ENCODE results near the gene NFIA. TPM values are rescaled to one million over a fixed set of nuclear protein-coding genes. Genes with fewer than 3 reads are reported as not detected.

Gene NFIA
- total RNA-seq, 1 experiment from 2014 or later = 20.9 TPM

DNA sequence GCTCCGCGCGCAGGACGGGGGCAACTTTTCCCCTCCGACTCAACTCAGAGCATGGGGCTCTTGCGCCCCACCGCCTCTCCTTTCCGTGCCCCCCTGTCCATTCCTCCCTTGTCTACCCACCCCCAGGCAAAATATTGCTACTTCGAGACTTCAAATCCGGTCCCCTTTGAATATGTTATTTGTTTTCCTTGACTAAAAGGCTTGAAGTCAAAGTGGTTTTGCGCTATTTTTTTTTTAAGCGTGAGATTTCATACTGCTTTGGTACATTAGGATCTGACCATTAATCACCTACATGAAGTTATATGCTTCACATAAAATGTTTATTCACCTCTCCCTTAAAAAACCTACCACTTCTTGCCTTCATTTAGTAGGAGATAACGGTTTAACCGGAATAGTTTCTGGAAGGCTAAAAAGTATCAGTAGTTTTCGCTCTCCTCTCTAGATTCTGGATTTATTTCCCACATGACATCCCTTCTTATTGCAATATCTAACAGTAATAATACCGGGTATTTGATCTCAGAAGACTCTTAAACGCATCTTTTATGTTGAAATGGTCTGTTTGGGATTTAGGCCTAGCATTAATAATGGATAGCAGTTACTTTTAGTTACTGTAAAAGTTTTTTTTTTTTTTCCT is 1.6 kb downstream of the NFIA start:
- in situ Hi-C loops (cut with HindIII; ENCODE audit: low pct_unique_long_range_greater_than_20kb, low sequenced_read_pairs) (no loop called here), intact Hi-C loops (cut with micrococcal nuclease; ENCODE audit: unreplicated experiment) (loop anchor here (10.0 kb wide), 1 partner anchor 251 kb away; no protein-coding TSS in a partner anchor)
- peaks cover 57% of the 10 kb centered on the region for H3K4me1 ChIP-seq (ENCODE audit: control insufficient read depth, insufficient read depth, low read length)
- no peak for ATAC-seq
- H3K27ac ChIP-seq (ENCODE audit: low read length) = peak overlapping the region; percentile 81
- no peaks in the 10 kb centered on the region for H3K9me3 ChIP-seq (ENCODE audit: control insufficient read depth, insufficient read depth, low read depth, low read length)
- BruUV-seq (replicated peaks) = no TSS peak
- DNase-seq (ENCODE audit: low read depth, low spot score) = peak; percentile 18
- CTCF ChIA-PET = no interaction called here
- H3K4me3 ChIP-seq (ENCODE audit: low read depth in 2 of 2, low read length in 2 of 2) = peak overlapping the region; percentile 77 to 83
- TF ChIP-seq, protein P1, sequence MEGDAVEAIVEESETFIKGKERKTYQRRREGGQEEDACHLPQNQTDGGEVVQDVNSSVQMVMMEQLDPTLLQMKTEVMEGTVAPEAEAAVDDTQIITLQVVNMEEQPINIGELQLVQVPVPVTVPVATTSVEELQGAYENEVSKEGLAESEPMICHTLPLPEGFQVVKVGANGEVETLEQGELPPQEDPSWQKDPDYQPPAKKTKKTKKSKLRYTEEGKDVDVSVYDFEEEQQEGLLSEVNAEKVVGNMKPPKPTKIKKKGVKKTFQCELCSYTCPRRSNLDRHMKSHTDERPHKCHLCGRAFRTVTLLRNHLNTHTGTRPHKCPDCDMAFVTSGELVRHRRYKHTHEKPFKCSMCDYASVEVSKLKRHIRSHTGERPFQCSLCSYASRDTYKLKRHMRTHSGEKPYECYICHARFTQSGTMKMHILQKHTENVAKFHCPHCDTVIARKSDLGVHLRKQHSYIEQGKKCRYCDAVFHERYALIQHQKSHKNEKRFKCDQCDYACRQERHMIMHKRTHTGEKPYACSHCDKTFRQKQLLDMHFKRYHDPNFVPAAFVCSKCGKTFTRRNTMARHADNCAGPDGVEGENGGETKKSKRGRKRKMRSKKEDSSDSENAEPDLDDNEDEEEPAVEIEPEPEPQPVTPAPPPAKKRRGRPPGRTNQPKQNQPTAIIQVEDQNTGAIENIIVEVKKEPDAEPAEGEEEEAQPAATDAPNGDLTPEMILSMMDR (IDR thresholded peaks at IDR 0.05) = no peak
- TF ChIP-seq REST (IDR thresholded peaks at IDR 0.05; ENCODE audit: insufficient read depth in 1 of 2, low read depth in 2 of 2, low read length in 1 of 2) (no peak), POLR2AphosphoS5 (IDR thresholded peaks at IDR 0.05; ENCODE audit: low read depth, low read length) (no peak), SIN3A (IDR thresholded peaks at IDR 0.05; ENCODE audit: borderline replicate concordance, insufficient read depth, low read depth, low read length) (no peak), TCF7L2 (IDR thresholded peaks at IDR 0.05; ENCODE audit: low read depth, low read length) (no peak)
- no peaks in the 10 kb centered on the region for H3K27me3 ChIP-seq (ENCODE audit: control insufficient read depth, insufficient read depth, low read length)
- POLR2A ChIA-PET = interaction anchor here (0.7 kb wide), 1 partner anchor 34 kb away, joined by 4 read pairs; no protein-coding TSS in a partner anchor
- no peaks in the 10 kb centered on the region; the same call in 1 of the 2 replicates for H3K36me3 ChIP-seq (ENCODE audit: control insufficient read depth, insufficient read depth, low read length)

DNA sequence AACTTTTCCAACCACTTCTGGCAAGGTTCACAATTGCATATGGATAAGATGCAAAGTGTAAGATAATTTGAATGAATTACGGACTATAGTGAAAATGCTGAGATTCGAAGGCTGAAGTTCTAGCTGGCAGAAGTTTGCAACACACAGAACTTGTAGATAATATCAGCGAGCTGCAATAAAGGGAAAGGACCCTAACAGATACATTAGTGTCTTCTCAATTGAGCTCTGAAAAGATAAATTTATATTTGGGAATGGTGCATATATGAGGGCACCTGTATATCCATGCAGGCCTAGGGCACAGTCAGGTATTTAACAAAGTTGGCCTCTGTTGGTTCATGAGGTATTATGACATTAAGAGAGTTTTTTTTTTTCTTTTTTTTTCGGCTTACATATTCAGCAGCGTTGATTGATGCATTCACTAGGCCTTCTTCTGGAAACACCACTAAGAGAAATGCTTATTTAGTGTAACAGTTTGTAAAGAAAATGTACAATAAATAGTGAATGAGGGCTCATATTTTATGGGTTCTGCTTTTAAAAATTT is 2.2 kb downstream of the NFIA start:
- POLR2A ChIA-PET = interaction anchor here (0.7 kb wide), 1 partner anchor 35 kb away, joined by 4 read pairs; no protein-coding TSS in a partner anchor
- Histone ChIP-seq H3K4me1 (ENCODE audit: control insufficient read depth, insufficient read depth, low read length) (peaks cover 54% of the 10 kb centered on the region), H3K27me3 (ENCODE audit: control insufficient read depth, insufficient read depth, low read length) (no peaks in the 10 kb centered on the region), H3K27ac (ENCODE audit: low read length) (peak overlapping the region; percentile 81), H3K36me3 (ENCODE audit: control insufficient read depth, insufficient read depth, low read length) (no peaks in the 10 kb centered on the region; the same call in 1 of the 2 replicates), H3K9me3 (ENCODE audit: control insufficient read depth, insufficient read depth, low read depth, low read length) (no peaks in the 10 kb centered on the region), H3K4me3 (ENCODE audit: low read depth in 2 of 2, low read length in 2 of 2) (peak overlapping the region; percentile 77 to 83)
- BruUV-seq (replicated peaks) = TSS peak; percentile 72
- DNase-seq (ENCODE audit: low read depth, low spot score) (no peak), ATAC-seq (no peak)
- in situ Hi-C loops (cut with HindIII; ENCODE audit: low pct_unique_long_range_greater_than_20kb, low sequenced_read_pairs) (no loop called here), intact Hi-C loops (cut with micrococcal nuclease; ENCODE audit: unreplicated experiment) (loop anchor here (10.0 kb wide), 1 partner anchor 250 kb away; no protein-coding TSS in a partner anchor)
- CTCF ChIA-PET = no interaction called here
- TF ChIP-seq SIN3A (IDR thresholded peaks at IDR 0.05; ENCODE audit: borderline replicate concordance, insufficient read depth, low read depth, low read length) (no peak), POLR2AphosphoS5 (IDR thresholded peaks at IDR 0.05; ENCODE audit: low read depth, low read length) (no peak), REST (IDR thresholded peaks at IDR 0.05; ENCODE audit: insufficient read depth in 1 of 2, low read depth in 2 of 2, low read length in 1 of 2) (no peak), TCF7L2 (IDR thresholded peaks at IDR 0.05; ENCODE audit: low read depth, low read length) (no peak)
- TF ChIP-seq, protein P1 (IDR thresholded peaks at IDR 0.05) = no peak

Measured in Panc1 (cell line).